HG03159 (cell line): Measurements from ENCODE around the gene IFNGR1.
"Not testable (repeated sequence)": the region's sequence is repeated elsewhere in the genome, so short reads cannot be mapped to it uniquely, and the experiment has no call there.

Experiments used
- ATAC-seq: cut with Tn5 transposase; IDR thresholded peaks from one replicate; pipeline ENCODE4 v1.9.1; 2021; ENCODE audit warnings: mild to moderate bottlenecking, moderate library complexity; ENCODE audit not compliant: unreplicated experiment

The IFNGR1 gene

GRCh38 chr6:137218917-137219663 lies at the start of gene IFNGR1:
Gene IFNGR1, minus strand, starts transcription at chr6:137219385. Its CDS starts 58 bp downstream, at chr6:137219327.
- peak; percentile 91 for ATAC-seq

- ATAC-seq, result no peak
Observed at GRCh38 chr6:137268911-137269310, 49.7 kb upstream of the IFNGR1 start.

- ATAC-seq, result no peak
Observed at GRCh38 chr6:137266309-137266586, 47.1 kb upstream of the IFNGR1 start.

GRCh38 chr6:137265561-137266308 lies 46.5 kb upstream of the IFNGR1 start:
- ATAC-seq, result no peak

- no peak for ATAC-seq
Observed at GRCh38 chr6:137264311-137265075, 45.3 kb upstream of the IFNGR1 start.

GRCh38 chr6:137261761-137262160 lies 42.6 kb upstream of the IFNGR1 start:
- ATAC-seq, result peak; percentile 76

- peak; percentile 17 for ATAC-seq
Observed at GRCh38 chr6:137261361-137261760, 42.2 kb upstream of the IFNGR1 start.

GRCh38 chr6:137260217-137260616 lies 41.0 kb upstream of the IFNGR1 start:
- no peak for ATAC-seq

GRCh38 chr6:137259349-137259748 lies 40.2 kb upstream of the IFNGR1 start:
- no peak for ATAC-seq

- no peak for ATAC-seq
Observed at GRCh38 chr6:137258170-137258569, 39.0 kb upstream of the IFNGR1 start.

- ATAC-seq, result no peak
Observed at GRCh38 chr6:137256350-137257103, 37.3 kb upstream of the IFNGR1 start.

GRCh38 chr6:137254966-137255365 lies 35.8 kb upstream of the IFNGR1 start:
- no peak for ATAC-seq

GRCh38 chr6:137254430-137254829 lies 35.2 kb upstream of the IFNGR1 start:
- ATAC-seq, result not testable (repeated sequence)

GRCh38 chr6:137248702-137249101 lies 29.5 kb upstream of the IFNGR1 start:
- ATAC-seq, result no peak

- ATAC-seq, result no peak
Observed at GRCh38 chr6:137247724-137248123, 28.5 kb upstream of the IFNGR1 start.

GRCh38 chr6:137246791-137247202 lies 27.6 kb upstream of the IFNGR1 start:
- no peak for ATAC-seq

- ATAC-seq, result no peak
Observed at GRCh38 chr6:137246164-137246563, 27.0 kb upstream of the IFNGR1 start.

- no peak for ATAC-seq
Observed at GRCh38 chr6:137241481-137242038, 22.4 kb upstream of the IFNGR1 start.

- no peak for ATAC-seq
Observed at GRCh38 chr6:137240168-137240567, 21.0 kb upstream of the IFNGR1 start.

GRCh38 chr6:137237413-137238170 lies 18.4 kb upstream of the IFNGR1 start:
- ATAC-seq, result no peak
